Measurements from ENCODE around the gene SHROOM4.

Gene SHROOM4

GRCh38 chrX:50798783-50799182, 15.2 kb downstream of the SHROOM4 start:
- CTCF ChIA-PET, result no interaction called here
- TF ChIP-seq CTCF (IDR thresholded peaks at IDR 0.05; ENCODE audit: control extremely low read depth, extremely low read depth, low read depth, missing control alignments), result no peak
- no peak for DNase-seq (ENCODE audit: extremely low spot score)
- POLR2A ChIA-PET, result no interaction called here

GRCh38 chrX:50787099-50787498, 26.9 kb downstream of the SHROOM4 start:
- no peak for DNase-seq (ENCODE audit: extremely low spot score)
- ChIA-PET CTCF (no interaction called here), POLR2A (no interaction called here)
- no peak for TF ChIP-seq CTCF (IDR thresholded peaks at IDR 0.05; ENCODE audit: control extremely low read depth, extremely low read depth, low read depth, missing control alignments)

GRCh38 chrX:50780144-50780543, 33.9 kb downstream of the SHROOM4 start:
- DNase-seq (ENCODE audit: extremely low spot score), result no peak
- ChIA-PET POLR2A (no interaction called here), CTCF (no interaction called here)
- TF ChIP-seq CTCF (IDR thresholded peaks at IDR 0.05; ENCODE audit: control extremely low read depth, extremely low read depth, low read depth, missing control alignments), result no peak

- ChIA-PET POLR2A (no interaction called here), CTCF (no interaction called here)
- no peak for TF ChIP-seq CTCF (IDR thresholded peaks at IDR 0.05; ENCODE audit: control extremely low read depth, extremely low read depth, low read depth, missing control alignments)
- no peak for DNase-seq (ENCODE audit: extremely low spot score)
Measured at GRCh38 chrX:50779694-50780093, 34.3 kb downstream of the SHROOM4 start.

- no peak for TF ChIP-seq CTCF (IDR thresholded peaks at IDR 0.05; ENCODE audit: control extremely low read depth, extremely low read depth, low read depth, missing control alignments)
- POLR2A ChIA-PET, result no interaction called here
- DNase-seq (ENCODE audit: extremely low spot score), result no peak
- CTCF ChIA-PET, result no interaction called here
Measured at GRCh38 chrX:50778272-50778671, 35.7 kb downstream of the SHROOM4 start.

GRCh38 chrX:50776248-50776647, 37.7 kb downstream of the SHROOM4 start:
- TF ChIP-seq CTCF (IDR thresholded peaks at IDR 0.05; ENCODE audit: control extremely low read depth, extremely low read depth, low read depth, missing control alignments), result no peak
- POLR2A ChIA-PET, result no interaction called here

GRCh38 chrX:50771382-50771781, 42.6 kb downstream of the SHROOM4 start:
- ChIA-PET POLR2A (no interaction called here), CTCF (interaction anchor here (0.9 to 1.8 kb wide), 2 partner anchors 8 to 24 kb away, joined by 3 to 5 read pairs; no protein-coding TSS in a partner anchor)
- no peak for TF ChIP-seq CTCF (IDR thresholded peaks at IDR 0.05; ENCODE audit: control extremely low read depth, extremely low read depth, low read depth, missing control alignments)
- DNase-seq (ENCODE audit: extremely low spot score), result no peak

More at GRCh38 chrX:50776248-50776647, 37.7 kb downstream of the SHROOM4 start:
- no peak for DNase-seq (ENCODE audit: extremely low spot score)
- CTCF ChIA-PET, result no interaction called here

All from GM10248 (cell line).